ENCODE results near the gene DHRS13.
A peak's percentile ranks its signal among the peaks of the same experiment; 100 is the strongest.

The DHRS13 gene

DNA sequence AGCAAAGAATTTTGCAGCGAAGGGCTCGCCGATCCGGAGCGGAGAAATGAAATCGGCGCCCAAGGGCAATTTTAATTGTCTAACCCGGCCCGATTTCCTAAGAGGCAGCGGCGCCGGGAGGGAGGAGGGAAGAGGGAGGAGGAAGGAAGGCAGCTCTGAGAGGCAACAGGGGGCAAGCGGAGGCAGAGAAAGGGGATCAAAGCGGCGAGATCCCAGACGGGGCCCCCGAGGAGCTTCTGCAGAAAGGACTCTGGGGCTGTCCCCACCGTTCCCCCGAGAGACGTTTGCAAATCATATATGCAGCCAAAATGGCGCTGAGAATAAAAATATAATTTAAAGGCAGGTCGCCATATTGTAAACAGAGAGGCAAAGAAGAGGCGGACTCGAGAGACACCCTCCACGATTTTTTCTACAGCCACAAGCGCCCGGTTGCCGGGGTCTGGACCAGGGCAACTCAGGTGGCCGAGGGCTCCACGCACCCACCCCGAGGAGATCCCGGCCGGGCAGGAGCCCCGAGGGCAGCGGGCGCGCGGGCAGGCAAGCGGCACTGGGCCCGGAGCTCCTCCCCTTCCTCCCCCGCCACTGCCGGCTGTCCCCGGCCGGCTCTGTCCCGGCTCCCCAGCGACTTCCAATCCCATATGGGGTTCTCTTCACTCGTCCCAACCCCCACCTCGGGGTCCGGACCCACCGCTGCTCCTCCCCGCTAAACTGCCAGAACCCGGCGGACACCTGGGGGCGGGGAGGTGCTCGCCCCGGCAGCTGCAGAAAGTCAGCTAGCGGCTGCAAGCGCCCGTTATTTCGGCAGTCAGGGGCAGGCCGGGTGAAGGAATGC is 46.5 kb upstream of the DHRS13 start:
- DNase-seq (ENCODE audit: low read depth): peak; percentile 52
- TF ChIP-seq CTCF (conservative IDR thresholded peaks at IDR 0.05; ENCODE audit: low read length): no peak
- H3K4me3 ChIP-seq (ENCODE audit: low read length): peak overlapping the region; percentile 92

- H3K4me3 ChIP-seq (ENCODE audit: low read length): peak overlapping the region; percentile 92
- no peak for TF ChIP-seq CTCF (conservative IDR thresholded peaks at IDR 0.05; ENCODE audit: low read length)
- DNase-seq (ENCODE audit: low read depth): no peak
Observed at GRCh38 chr17:28948873-28949184, 46.0 kb upstream of the DHRS13 start.

DNA sequence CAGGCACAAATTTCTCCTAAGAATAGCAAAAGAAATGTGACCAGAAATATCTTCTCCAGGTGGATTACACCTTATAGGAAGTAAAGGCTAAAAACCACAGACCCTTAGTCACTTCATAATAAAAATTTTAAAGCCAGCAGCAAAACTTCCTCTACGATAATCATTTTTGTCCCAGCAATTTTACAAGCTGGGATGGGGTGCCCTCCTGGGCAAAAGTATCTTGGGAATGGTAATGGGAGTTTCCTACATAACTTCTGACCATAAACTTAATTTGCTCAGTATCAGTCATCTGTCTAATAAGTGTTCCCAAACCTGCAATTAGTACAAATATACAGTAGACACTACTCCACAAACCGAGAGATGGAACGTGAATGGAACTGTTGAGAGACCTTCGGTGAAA is 45.5 kb upstream of the DHRS13 start:
- H3K4me3 ChIP-seq (ENCODE audit: low read length): peak overlapping the region; percentile 92
- no peak for DNase-seq (ENCODE audit: low read depth)
- no peak for TF ChIP-seq CTCF (conservative IDR thresholded peaks at IDR 0.05; ENCODE audit: low read length)

GRCh38 chr17:28947639-28948038 is 44.8 kb upstream of the DHRS13 start:
- no peak overlapping the region for H3K4me3 ChIP-seq (ENCODE audit: low read length)
- TF ChIP-seq CTCF (conservative IDR thresholded peaks at IDR 0.05; ENCODE audit: low read length): no peak

DNA sequence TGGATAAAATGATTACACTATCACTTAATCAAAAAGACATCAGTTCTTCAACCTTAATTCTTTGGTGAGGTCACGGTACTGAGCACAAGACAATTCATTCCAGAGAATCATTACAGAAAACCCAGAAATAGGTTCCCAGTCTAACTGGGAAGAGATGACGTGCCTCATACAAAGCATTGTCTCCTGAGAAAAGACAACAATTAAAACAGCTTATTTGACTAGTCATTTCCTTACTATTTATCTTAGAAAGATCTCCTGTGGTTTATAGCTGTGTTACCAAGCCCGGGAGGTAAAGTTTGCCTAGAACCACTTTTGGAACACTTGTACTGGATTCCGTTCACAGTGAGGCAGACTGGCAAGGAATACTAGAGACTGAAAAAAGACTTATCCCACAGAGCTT is 43.4 kb upstream of the DHRS13 start:
- no peak overlapping the region for H3K4me3 ChIP-seq (ENCODE audit: low read length)
- peak; percentile 76 for DNase-seq (ENCODE audit: low read depth)
- no peak for TF ChIP-seq CTCF (conservative IDR thresholded peaks at IDR 0.05; ENCODE audit: low read length)

More at GRCh38 chr17:28947639-28948038, 44.8 kb upstream of the DHRS13 start:
- DNase-seq (ENCODE audit: low read depth): no peak

DNA sequence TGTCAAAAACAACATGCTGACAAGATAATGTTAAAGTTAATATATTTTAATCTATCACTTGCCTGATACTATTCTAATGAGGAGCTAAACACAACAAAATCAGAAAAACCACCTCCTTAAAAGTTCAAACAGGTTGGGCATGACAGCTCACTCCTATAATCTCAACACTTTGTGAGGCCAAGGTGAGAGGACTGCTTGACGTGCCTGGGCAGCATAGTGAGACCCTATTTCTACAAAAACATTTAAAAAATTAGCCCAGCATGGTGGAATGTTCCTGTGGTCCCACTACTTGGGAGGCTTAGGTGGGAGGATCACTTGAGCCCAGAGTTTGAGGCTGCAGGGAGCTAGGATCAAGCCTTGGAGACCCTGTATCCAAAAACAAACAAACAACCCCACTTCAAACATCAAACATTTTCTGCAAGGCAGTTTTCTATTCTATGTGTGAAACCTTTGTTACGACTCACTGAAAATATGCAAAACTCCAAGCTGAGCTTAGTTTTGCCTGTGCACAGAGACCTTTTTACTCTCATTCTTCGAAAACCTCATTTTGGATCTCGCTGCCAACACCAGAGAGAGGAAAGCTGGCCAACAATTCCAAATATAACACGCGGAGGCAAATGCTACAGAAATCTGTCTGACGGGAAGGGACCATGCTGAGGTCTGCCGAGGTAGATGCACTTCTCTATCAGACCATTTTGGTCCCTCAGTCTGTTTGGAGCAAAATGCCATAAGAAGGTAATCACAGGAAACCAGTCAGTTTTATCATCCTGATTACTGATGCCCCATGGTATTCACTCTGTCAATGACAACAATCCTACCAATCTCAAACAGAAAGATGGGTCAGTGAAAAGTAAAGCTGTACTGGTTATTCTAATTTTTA is 42.2 kb upstream of the DHRS13 start:
- peak overlapping the region; percentile 18; the same call in 1 of the 2 replicates for H3K4me3 ChIP-seq (ENCODE audit: low read length)
- no peak for TF ChIP-seq CTCF (conservative IDR thresholded peaks at IDR 0.05; ENCODE audit: low read length)
- peak; percentile 64 for DNase-seq (ENCODE audit: low read depth)
